HAP-1 (cell line): ENCODE data around the gene NKX6-2.
"Not testable (repeated sequence)": the region's sequence is repeated elsewhere in the genome, so short reads cannot be mapped to it uniquely, and the experiment has no call there.

Experiments
- DNase-seq, 2 experiments: peaks; one replicate each; pipeline ENCODE4 v3.0.0-alpha.2; 2016 to 2020; ENCODE audit warnings: low spot score in 2 of 2
- H3K27me3 ChIP-seq: fragments of 250-450 bp; sonication (Bioruptor Pico); 2 replicates; pipeline ENCODE4 v1.5.1; 2020; ENCODE audit warnings: low read depth, mild to moderate bottlenecking, moderate library complexity
- H3K36me3 ChIP-seq: fragments of 250-450 bp; sonication (Bioruptor Pico); replicated peaks from 2 replicates; pipeline ENCODE4 v1.5.1; 2020; ENCODE audit warnings: mild to moderate bottlenecking
- H3K4me1 ChIP-seq: fragments of 250-450 bp; sonication (Bioruptor Pico); 2 replicates; pipeline ENCODE4 v1.5.1; 2020; ENCODE audit warnings: mild to moderate bottlenecking
- H3K4me3 ChIP-seq: fragments of 250-450 bp; sonication (Bioruptor Pico); 2 replicates; pipeline ENCODE4 v1.5.1; 2020; ENCODE audit warnings: mild to moderate bottlenecking, moderate library complexity
- H3K9me3 ChIP-seq: fragments of 250-450 bp; sonication (Bioruptor Pico); 2 replicates; pipeline ENCODE4 v1.5.1; 2020; ENCODE audit warnings: mild to moderate bottlenecking, moderate library complexity
- in situ Hi-C: fragments of 300-500 bp; cut with MboI; formaldehyde crosslinking; loops from 3 replicates; pipeline ENCODE4 v1.14.3; 2020; ENCODE audit warnings: low sequenced_read_pairs, inconsistent platforms, mixed read lengths

The NKX6-2 gene

GRCh38 chr10:132745511-132745910, 40.4 kb downstream of the NKX6-2 start:
- no peak for DNase-seq
- Histone ChIP-seq H3K4me1 (peaks cover 26% of the 10 kb centered on the region), H3K4me3 (no peak overlapping the region), H3K36me3 (no peaks in the 10 kb centered on the region), H3K27me3 (no peaks in the 10 kb centered on the region), H3K9me3 (no peaks in the 10 kb centered on the region)
- in situ Hi-C loops, result no loop called here

- peaks cover 26% of the 10 kb centered on the region for H3K4me1 ChIP-seq
- H3K9me3 ChIP-seq, result no peaks in the 10 kb centered on the region
- no peak overlapping the region for H3K4me3 ChIP-seq
- in situ Hi-C loops, result no loop called here
- DNase-seq, result no peak
- H3K27me3 ChIP-seq, result no peaks in the 10 kb centered on the region
- H3K36me3 ChIP-seq, result no peaks in the 10 kb centered on the region
Measured at GRCh38 chr10:132744839-132745238, 41.1 kb downstream of the NKX6-2 start.

GRCh38 chr10:132743925-132744490, 41.9 kb downstream of the NKX6-2 start:
- peaks cover 26% of the 10 kb centered on the region for H3K4me1 ChIP-seq
- DNase-seq, result no peak
- in situ Hi-C loops, result no loop called here

GRCh38 chr10:132743196-132743924, 42.6 kb downstream of the NKX6-2 start:
- H3K4me1 ChIP-seq, result peaks cover 26% of the 10 kb centered on the region
- in situ Hi-C loops, H3K36me3 ChIP-seq, H3K27me3 ChIP-seq, H3K9me3 ChIP-seq, DNase-seq, H3K4me3 ChIP-seq: not testable (repeated sequence)

More at GRCh38 chr10:132743925-132744490, 41.9 kb downstream of the NKX6-2 start:
- no peak overlapping the region for H3K4me3 ChIP-seq
- no peaks in the 10 kb centered on the region for H3K36me3 ChIP-seq
- H3K9me3 ChIP-seq, result no peaks in the 10 kb centered on the region
- no peaks in the 10 kb centered on the region for H3K27me3 ChIP-seq

GRCh38 chr10:132742837-132743194, 43.1 kb downstream of the NKX6-2 start:
- DNase-seq, result peak; percentile 49 to 75
- peaks cover 26% of the 10 kb centered on the region for H3K4me1 ChIP-seq
- in situ Hi-C loops, result no loop called here

GRCh38 chr10:132742167-132742836, 43.6 kb downstream of the NKX6-2 start:
- Histone ChIP-seq H3K36me3 (no peaks in the 10 kb centered on the region), H3K4me3 (no peak overlapping the region), H3K9me3 (no peaks in the 10 kb centered on the region), H3K27me3 (no peaks in the 10 kb centered on the region), H3K4me1 (peaks cover 22% of the 10 kb centered on the region)
- DNase-seq, result no peak
- in situ Hi-C loops, result no loop called here

More at GRCh38 chr10:132742837-132743194, 43.1 kb downstream of the NKX6-2 start:
- Histone ChIP-seq H3K27me3 (no peaks in the 10 kb centered on the region), H3K36me3 (no peaks in the 10 kb centered on the region), H3K4me3 (no peak overlapping the region), H3K9me3 (no peaks in the 10 kb centered on the region)

GRCh38 chr10:132740588-132740987, 45.4 kb downstream of the NKX6-2 start:
- H3K36me3 ChIP-seq, result no peaks in the 10 kb centered on the region
- peaks cover 9% of the 10 kb centered on the region for H3K4me1 ChIP-seq
- no peaks in the 10 kb centered on the region for H3K27me3 ChIP-seq
- in situ Hi-C loops, result no loop called here
- H3K4me3 ChIP-seq, result no peak overlapping the region
- DNase-seq, result no peak
- H3K9me3 ChIP-seq, result no peaks in the 10 kb centered on the region

GRCh38 chr10:132739225-132739613, 46.7 kb downstream of the NKX6-2 start:
- in situ Hi-C loops, result no loop called here

GRCh38 chr10:132738454-132739224, 47.3 kb downstream of the NKX6-2 start:
- H3K4me3 ChIP-seq, result no peak overlapping the region
- in situ Hi-C loops, result no loop called here
- no peak for DNase-seq
- no peaks in the 10 kb centered on the region for H3K36me3 ChIP-seq
- peaks cover 9% of the 10 kb centered on the region for H3K4me1 ChIP-seq
- no peaks in the 10 kb centered on the region for H3K9me3 ChIP-seq
- no peaks in the 10 kb centered on the region for H3K27me3 ChIP-seq

More at GRCh38 chr10:132739225-132739613, 46.7 kb downstream of the NKX6-2 start:
- Histone ChIP-seq H3K4me3 (no peak overlapping the region), H3K27me3 (no peaks in the 10 kb centered on the region), H3K36me3 (no peaks in the 10 kb centered on the region), H3K4me1 (peaks cover 9% of the 10 kb centered on the region), H3K9me3 (no peaks in the 10 kb centered on the region)
- DNase-seq, result no peak

GRCh38 chr10:132737390-132738048, 48.4 kb downstream of the NKX6-2 start:
- H3K9me3 ChIP-seq, result no peaks in the 10 kb centered on the region
- in situ Hi-C loops, result no loop called here
- H3K4me3 ChIP-seq, result no peak overlapping the region
- H3K4me1 ChIP-seq, result peaks cover 6% of the 10 kb centered on the region
- H3K27me3 ChIP-seq, result no peaks in the 10 kb centered on the region
- H3K36me3 ChIP-seq, result no peaks in the 10 kb centered on the region
- no peak for DNase-seq

GRCh38 chr10:132735923-132736391, 50.0 kb downstream of the NKX6-2 start:
- no peak overlapping the region for H3K4me3 ChIP-seq
- H3K36me3 ChIP-seq, result no peaks in the 10 kb centered on the region
- H3K4me1 ChIP-seq, result no peaks in the 10 kb centered on the region
- DNase-seq, result no peak
- no peaks in the 10 kb centered on the region for H3K9me3 ChIP-seq
- in situ Hi-C loops, result no loop called here
- H3K27me3 ChIP-seq, result no peaks in the 10 kb centered on the region

GRCh38 chr10:132735341-132735775, 50.6 kb downstream of the NKX6-2 start:
- H3K36me3 ChIP-seq, result no peaks in the 10 kb centered on the region
- no peaks in the 10 kb centered on the region for H3K9me3 ChIP-seq
- no peak overlapping the region for H3K4me3 ChIP-seq
- in situ Hi-C loops, result no loop called here
- no peak for DNase-seq
- no peaks in the 10 kb centered on the region for H3K27me3 ChIP-seq
- H3K4me1 ChIP-seq, result no peaks in the 10 kb centered on the region

- H3K4me1 ChIP-seq, result no peaks in the 10 kb centered on the region
- no peaks in the 10 kb centered on the region for H3K9me3 ChIP-seq
- no peak overlapping the region for H3K4me3 ChIP-seq
- in situ Hi-C loops, result no loop called here
- H3K27me3 ChIP-seq, result no peaks in the 10 kb centered on the region
- no peaks in the 10 kb centered on the region for H3K36me3 ChIP-seq
- DNase-seq, result no peak
Measured at GRCh38 chr10:132733926-132734325, 52.0 kb downstream of the NKX6-2 start.
